Sigmoid colon (tissue), 4 donors: ENCODE data around the gene TLR4.

Experiments used
- POLR2A ChIP-seq, 2 donors: fragments of 450-650 bp; IDR thresholded peaks; one replicate each; pipeline ENCODE4 v1.6.1; 2016; ENCODE audit warnings: antibody characterized with exemption in 2 of 2, mild to moderate bottlenecking in 2 of 2, moderate library complexity in 2 of 2
- POLR2AphosphoS5 ChIP-seq, 4 donors: sonication (generic); formaldehyde crosslinking; IDR thresholded peaks; one replicate each; pipeline ENCODE4 v1.6.1; 2017; ENCODE audit warnings: antibody characterized with exemption in 4 of 4
- TF ChIP-seq, protein P1 (sequence below), 4 experiments: fragments of 450-650 bp in 3 of 4; fragments of 200-600 bp in 1 of 4; IDR thresholded peaks; one replicate each; pipeline ENCODE4 v1.5.1; 2016 to 2019; ENCODE audit warnings: antibody characterized with exemption in 4 of 4, mild to moderate bottlenecking in 3 of 4, moderate library complexity in 2 of 4

GRCh38 chr9:117725426-117725887 lies 21.3 kb downstream of the TLR4 start:
- peak in 3 of 4 donors; percentile 15 to 47 (median 46) for TF ChIP-seq POLR2AphosphoS5 (IDR thresholded peaks at IDR 0.05)
- TF ChIP-seq, protein P1, sequence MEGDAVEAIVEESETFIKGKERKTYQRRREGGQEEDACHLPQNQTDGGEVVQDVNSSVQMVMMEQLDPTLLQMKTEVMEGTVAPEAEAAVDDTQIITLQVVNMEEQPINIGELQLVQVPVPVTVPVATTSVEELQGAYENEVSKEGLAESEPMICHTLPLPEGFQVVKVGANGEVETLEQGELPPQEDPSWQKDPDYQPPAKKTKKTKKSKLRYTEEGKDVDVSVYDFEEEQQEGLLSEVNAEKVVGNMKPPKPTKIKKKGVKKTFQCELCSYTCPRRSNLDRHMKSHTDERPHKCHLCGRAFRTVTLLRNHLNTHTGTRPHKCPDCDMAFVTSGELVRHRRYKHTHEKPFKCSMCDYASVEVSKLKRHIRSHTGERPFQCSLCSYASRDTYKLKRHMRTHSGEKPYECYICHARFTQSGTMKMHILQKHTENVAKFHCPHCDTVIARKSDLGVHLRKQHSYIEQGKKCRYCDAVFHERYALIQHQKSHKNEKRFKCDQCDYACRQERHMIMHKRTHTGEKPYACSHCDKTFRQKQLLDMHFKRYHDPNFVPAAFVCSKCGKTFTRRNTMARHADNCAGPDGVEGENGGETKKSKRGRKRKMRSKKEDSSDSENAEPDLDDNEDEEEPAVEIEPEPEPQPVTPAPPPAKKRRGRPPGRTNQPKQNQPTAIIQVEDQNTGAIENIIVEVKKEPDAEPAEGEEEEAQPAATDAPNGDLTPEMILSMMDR (IDR thresholded peaks at IDR 0.05) = no peak
- TF ChIP-seq POLR2A (IDR thresholded peaks at IDR 0.05) = no peak
